Stimulated activated CD8-positive, alpha-beta memory T cell treated with anti-CD3 and anti-CD28 coated beads, Interleukin-4, amount 100 ng/mL, for 24 hours (primary cell): ENCODE measurements around the gene KCNE1.
"Not testable (repeated sequence)": the region's sequence is repeated elsewhere in the genome, so short reads cannot be mapped to it uniquely, and the experiment has no call there.

ENCODE experiments used
- DNase-seq: peaks from one replicate; pipeline ENCODE4 v3.0.0-alpha.2; 2020; ENCODE audit warnings: low read depth

The KCNE1 gene

DNA sequence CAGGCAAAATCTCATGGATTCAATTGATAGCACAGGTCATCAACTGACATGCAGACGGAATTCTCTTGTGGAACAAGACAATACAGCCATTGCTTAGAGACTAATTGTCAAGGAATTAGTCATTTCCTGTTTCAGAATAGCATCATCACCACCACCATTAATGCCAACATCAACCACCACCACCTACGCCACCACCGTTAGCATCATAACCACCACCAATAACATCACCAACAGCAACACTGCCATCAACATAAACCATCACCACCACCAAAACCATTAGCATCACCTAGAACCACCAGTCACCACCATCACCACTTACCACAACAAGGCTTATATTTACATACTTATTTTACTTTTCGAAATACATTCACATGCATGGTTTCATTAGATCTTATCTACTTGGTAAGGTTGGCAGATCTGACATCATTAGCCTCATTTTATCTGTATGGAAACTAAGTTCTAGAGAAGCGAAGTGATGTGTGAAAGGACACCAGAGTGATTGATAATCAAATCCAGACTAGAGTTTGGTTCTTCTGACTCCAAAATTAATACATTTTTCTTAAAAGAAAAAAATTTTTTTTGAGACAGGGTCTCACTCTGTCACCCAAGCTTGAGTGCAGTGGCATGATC, 94.4 kb downstream of the KCNE1 start:
- not testable (repeated sequence) for DNase-seq

- DNase-seq = not testable (repeated sequence)
Observed at GRCh38 chr21:34407294-34407693, 104.7 kb downstream of the KCNE1 start.

DNA sequence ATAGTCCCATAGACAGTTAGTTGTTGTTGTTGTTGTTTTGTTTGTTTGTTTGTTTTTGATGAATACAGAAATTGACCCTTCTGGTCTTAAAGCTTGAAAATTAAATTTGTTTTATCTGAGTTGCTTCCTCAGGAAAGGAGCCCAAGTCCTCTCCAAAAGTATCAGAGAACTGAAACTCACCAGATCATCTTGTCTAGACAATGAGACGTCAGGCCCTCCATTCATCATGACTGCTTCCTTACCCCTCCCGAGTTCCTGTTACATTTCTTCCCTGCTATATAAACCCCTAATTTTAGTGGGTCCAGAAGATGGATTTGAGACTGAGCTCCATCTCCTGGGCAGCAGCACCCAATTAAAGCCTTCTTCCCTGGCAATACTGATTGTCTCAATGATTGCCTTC, 105.3 kb downstream of the KCNE1 start:
- not testable (repeated sequence) for DNase-seq

- not testable (repeated sequence) for DNase-seq
Observed at GRCh38 chr21:34406102-34406501, 105.9 kb downstream of the KCNE1 start.

GRCh38 chr21:34405686-34406085, 106.3 kb downstream of the KCNE1 start:
- DNase-seq = not testable (repeated sequence)

DNA sequence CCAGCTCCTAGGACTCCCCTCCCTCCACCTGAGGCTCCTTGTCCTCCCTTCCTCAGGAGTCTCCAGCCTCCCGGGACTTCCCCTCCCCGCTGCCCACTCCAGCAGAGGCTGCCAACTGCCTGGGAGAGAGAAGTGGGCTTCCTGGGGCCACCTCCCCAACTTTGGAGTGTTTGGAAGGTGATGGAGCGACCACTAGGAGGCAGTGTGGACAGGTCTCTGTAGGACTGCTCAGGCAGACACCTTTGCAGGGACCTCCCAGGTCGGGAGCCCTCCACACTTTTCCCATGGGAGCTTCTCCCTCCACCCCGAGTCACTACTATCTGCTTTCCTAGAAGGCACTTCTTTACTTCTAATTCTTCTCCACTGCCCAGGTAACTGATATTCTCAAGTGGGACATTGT, 107.3 kb downstream of the KCNE1 start:
- DNase-seq = not testable (repeated sequence)

- not testable (repeated sequence) for DNase-seq
Observed at GRCh38 chr21:34400522-34400921, 111.5 kb downstream of the KCNE1 start.
